ENCODE measurements around the gene ALG11. TPM values are rescaled to one million over a fixed set of nuclear protein-coding genes. Genes with fewer than 3 reads are reported as not detected.
"Not testable (repeated sequence)": the region's sequence is repeated elsewhere in the genome, so short reads cannot be mapped to it uniquely, and the experiment has no call there.

The ALG11 gene
- total RNA-seq, 1 experiment from 2014 or later: 12.2 TPM

DNA sequence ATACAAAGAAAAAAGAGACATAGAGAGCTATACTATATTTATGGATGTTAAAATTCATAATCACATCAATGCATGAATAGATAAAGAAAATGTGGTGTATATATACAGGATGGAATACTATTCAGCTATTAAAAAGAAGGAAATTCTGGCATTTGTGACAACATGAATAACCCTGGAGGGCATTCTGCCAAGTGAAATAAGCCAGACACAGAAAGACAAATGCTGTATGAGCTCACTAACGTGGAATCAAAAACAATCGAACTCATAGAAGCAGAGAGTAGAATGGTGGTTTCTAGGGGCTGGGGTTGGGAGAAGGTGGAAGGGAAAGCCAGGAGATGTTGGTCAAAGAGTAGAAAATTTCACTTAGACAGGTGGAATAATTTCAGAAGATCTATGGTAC lies 36.3 kb downstream of the ALG11 start:
- Histone ChIP-seq H3K27ac (ENCODE audit: low read length) (no peak overlapping the region), H3K4me2 (ENCODE audit: low read depth, low read length, poor library complexity, severe bottlenecking) (no peak overlapping the region), H3K4me1 (ENCODE audit: low read length) (no peaks in the 10 kb centered on the region), H4K20me1 (ENCODE audit: insufficient read depth, low read depth, low read length) (no peaks in the 10 kb centered on the region), H3K36me3 (ENCODE audit: insufficient read depth, low read length) (no peaks in the 10 kb centered on the region), H2AFZ (ENCODE audit: low read length) (no peak overlapping the region), H3K9me3 (ENCODE audit: low read length) (no peaks in the 10 kb centered on the region), H3K79me2 (ENCODE audit: low read length) (no peaks in the 10 kb centered on the region), H3K27me3 (ENCODE audit: low read length) (no peaks in the 10 kb centered on the region), H3K9ac (ENCODE audit: low read length) (no peak overlapping the region), H3K4me3 (ENCODE audit: low read length) (no peak overlapping the region), H3K9me2 (replicated peaks; ENCODE audit: insufficient read depth, low read length) (no peaks in the 10 kb centered on the region)
- no peak for DNase-seq

DNA sequence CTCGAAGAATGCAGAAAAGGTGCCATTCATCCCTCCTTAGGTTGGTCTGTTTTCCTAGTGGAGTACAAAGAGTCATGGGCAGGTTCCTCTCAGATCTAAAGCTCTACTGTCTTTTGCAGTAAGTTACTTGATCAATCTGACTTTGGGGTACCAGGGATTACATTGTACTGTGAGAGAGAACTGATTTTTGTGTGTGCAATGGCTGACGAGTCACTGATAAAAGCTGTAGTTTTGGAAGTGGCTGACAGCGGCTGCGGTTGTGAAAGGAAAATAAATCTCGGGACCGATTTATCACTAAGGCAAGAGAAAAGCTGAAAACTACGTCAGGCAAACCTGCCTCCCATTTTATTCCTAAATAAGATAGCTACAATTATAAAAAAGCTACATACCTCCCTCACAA lies 39.2 kb downstream of the ALG11 start:
- no peaks in the 10 kb centered on the region for H3K9me3 ChIP-seq (ENCODE audit: low read length)

DNA sequence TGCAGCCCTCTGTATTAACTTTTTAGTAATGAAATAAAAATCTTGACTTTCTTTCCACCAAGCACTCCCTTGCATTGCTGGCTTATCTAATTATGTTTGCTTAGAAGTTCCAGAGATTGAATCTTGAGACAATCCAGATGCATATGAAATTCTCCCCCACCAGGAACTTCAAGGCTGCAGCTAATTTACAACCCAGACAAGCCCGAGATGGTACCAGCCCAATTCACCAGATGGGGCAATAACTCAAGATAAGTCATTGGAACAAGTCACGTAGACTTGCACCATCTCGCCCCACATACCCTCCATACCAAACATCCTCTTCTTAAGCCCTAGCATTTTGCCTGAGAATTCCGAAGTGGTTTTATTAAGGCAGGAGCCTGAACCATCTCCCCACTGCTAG lies 41.3 kb downstream of the ALG11 start:
- Histone ChIP-seq H3K4me2 (ENCODE audit: low read depth, low read length, poor library complexity, severe bottlenecking) (no peak overlapping the region), H3K9ac (ENCODE audit: low read length) (no peak overlapping the region), H3K9me2 (replicated peaks; ENCODE audit: insufficient read depth, low read length) (no peaks in the 10 kb centered on the region), H2AFZ (ENCODE audit: low read length) (no peak overlapping the region), H4K20me1 (ENCODE audit: insufficient read depth, low read depth, low read length) (no peaks in the 10 kb centered on the region), H3K4me1 (ENCODE audit: low read length) (no peaks in the 10 kb centered on the region), H3K27me3 (ENCODE audit: low read length) (no peaks in the 10 kb centered on the region), H3K4me3 (ENCODE audit: low read length) (no peak overlapping the region), H3K27ac (ENCODE audit: low read length) (no peak overlapping the region), H3K36me3 (ENCODE audit: insufficient read depth, low read length) (no peaks in the 10 kb centered on the region), H3K79me2 (ENCODE audit: low read length) (no peaks in the 10 kb centered on the region), H3K9me3 (ENCODE audit: low read length) (no peaks in the 10 kb centered on the region)
- no peak for DNase-seq

More for the DNA sequence above, 39.2 kb downstream of the ALG11 start:
- no peak overlapping the region for H3K4me3 ChIP-seq (ENCODE audit: low read length)
- H3K9me2 ChIP-seq (replicated peaks; ENCODE audit: insufficient read depth, low read length): no peaks in the 10 kb centered on the region
- H3K4me1 ChIP-seq (ENCODE audit: low read length): no peaks in the 10 kb centered on the region
- no peak overlapping the region for H3K9ac ChIP-seq (ENCODE audit: low read length)
- H3K79me2 ChIP-seq (ENCODE audit: low read length): no peaks in the 10 kb centered on the region
- no peak overlapping the region for H2AFZ ChIP-seq (ENCODE audit: low read length)
- DNase-seq: no peak
- no peak overlapping the region for H3K27ac ChIP-seq (ENCODE audit: low read length)
- H3K27me3 ChIP-seq (ENCODE audit: low read length): no peaks in the 10 kb centered on the region
- H4K20me1 ChIP-seq (ENCODE audit: insufficient read depth, low read depth, low read length): no peaks in the 10 kb centered on the region
- H3K4me2 ChIP-seq (ENCODE audit: low read depth, low read length, poor library complexity, severe bottlenecking): no peak overlapping the region
- H3K36me3 ChIP-seq (ENCODE audit: insufficient read depth, low read length): no peaks in the 10 kb centered on the region

DNA sequence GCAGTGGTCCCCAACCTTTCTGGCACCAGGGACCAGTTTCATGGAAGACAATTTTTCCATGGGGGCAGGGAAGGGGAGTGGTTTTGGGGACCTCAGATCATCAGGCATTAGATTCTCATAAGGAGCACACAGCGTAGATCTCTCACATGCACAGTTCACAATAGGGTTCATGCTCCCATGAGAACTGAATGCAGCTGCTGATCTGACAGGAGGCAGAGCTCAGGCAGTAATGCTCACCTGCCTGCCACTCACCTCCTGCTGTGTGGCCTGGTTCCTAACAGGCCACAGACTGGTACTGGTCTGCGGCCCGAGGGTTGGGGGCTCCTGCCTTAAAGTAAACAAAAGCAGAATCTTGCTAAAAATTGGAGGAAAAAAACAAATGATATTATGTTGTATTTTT lies 48.9 kb downstream of the ALG11 start:
- not testable (repeated sequence) for H3K27me3 ChIP-seq (ENCODE audit: low read length); H3K4me1 ChIP-seq (ENCODE audit: low read length); H3K9me3 ChIP-seq (ENCODE audit: low read length); H2AFZ ChIP-seq (ENCODE audit: low read length); H3K79me2 ChIP-seq (ENCODE audit: low read length); H3K9ac ChIP-seq (ENCODE audit: low read length); H3K9me2 ChIP-seq (replicated peaks; ENCODE audit: insufficient read depth, low read length); DNase-seq; H3K27ac ChIP-seq (ENCODE audit: low read length); H3K4me3 ChIP-seq (ENCODE audit: low read length); H4K20me1 ChIP-seq (ENCODE audit: insufficient read depth, low read depth, low read length); H3K4me2 ChIP-seq (ENCODE audit: low read depth, low read length, poor library complexity, severe bottlenecking); H3K36me3 ChIP-seq (ENCODE audit: insufficient read depth, low read length)

DNA sequence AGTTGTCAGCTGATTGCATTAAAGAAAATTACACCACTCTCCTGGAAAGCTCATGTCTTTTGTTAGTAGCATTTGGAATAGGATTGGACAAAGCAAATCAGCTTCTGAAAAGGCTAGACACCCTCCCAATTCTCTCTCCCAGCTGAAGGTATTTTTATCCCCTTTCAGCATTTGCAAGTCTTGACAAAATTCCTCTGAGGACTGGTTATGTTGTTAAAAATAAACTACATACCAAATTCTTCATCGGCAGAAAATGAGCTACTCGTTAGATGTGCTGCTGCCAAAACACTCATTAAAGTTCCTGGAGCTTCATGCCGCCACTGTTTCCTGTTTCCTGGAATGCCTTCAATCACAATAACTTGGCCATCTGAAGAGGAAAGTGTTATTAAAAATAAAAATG lies 49.4 kb downstream of the ALG11 start:
- no peaks in the 10 kb centered on the region for H3K4me1 ChIP-seq (ENCODE audit: low read length)
- no peak overlapping the region for H3K4me3 ChIP-seq (ENCODE audit: low read length)
- no peak overlapping the region for H3K9ac ChIP-seq (ENCODE audit: low read length)
- H4K20me1 ChIP-seq (ENCODE audit: insufficient read depth, low read depth, low read length): no peaks in the 10 kb centered on the region
- H3K79me2 ChIP-seq (ENCODE audit: low read length): no peaks in the 10 kb centered on the region
- DNase-seq: no peak
- H3K9me3 ChIP-seq (ENCODE audit: low read length): no peaks in the 10 kb centered on the region
- H3K9me2 ChIP-seq (replicated peaks; ENCODE audit: insufficient read depth, low read length): no peaks in the 10 kb centered on the region
- H3K27me3 ChIP-seq (ENCODE audit: low read length): no peaks in the 10 kb centered on the region
- no peak overlapping the region for H2AFZ ChIP-seq (ENCODE audit: low read length)
- H3K36me3 ChIP-seq (ENCODE audit: insufficient read depth, low read length): no peaks in the 10 kb centered on the region
- no peak overlapping the region for H3K4me2 ChIP-seq (ENCODE audit: low read depth, low read length, poor library complexity, severe bottlenecking)
- H3K27ac ChIP-seq (ENCODE audit: low read length): no peak overlapping the region

DNA sequence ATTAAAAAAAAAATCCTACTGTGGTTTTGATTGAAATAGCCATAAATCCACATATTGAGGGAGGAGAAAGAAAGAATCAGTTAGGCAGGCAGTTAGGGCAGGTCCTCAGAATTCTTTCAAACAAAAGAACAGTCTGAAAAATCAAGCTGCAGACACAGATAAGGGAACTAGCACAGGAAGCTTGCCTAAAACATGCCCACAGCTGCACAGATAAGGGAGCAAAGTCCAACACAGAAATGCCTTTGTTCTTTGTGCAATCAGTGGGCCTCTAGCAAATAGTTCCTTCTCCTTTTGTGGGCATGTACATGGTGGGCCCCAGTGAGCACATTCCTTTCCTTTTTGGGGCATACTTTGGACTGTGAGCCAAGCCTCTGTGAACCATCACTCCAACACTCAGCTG lies 55.0 kb downstream of the ALG11 start:
- Histone ChIP-seq H3K9me2 (replicated peaks; ENCODE audit: insufficient read depth, low read length) (no peaks in the 10 kb centered on the region), H3K9me3 (ENCODE audit: low read length) (peaks cover 10% of the 10 kb centered on the region), H4K20me1 (ENCODE audit: insufficient read depth, low read depth, low read length) (no peaks in the 10 kb centered on the region), H3K9ac (ENCODE audit: low read length) (no peak overlapping the region), H3K36me3 (ENCODE audit: insufficient read depth, low read length) (no peaks in the 10 kb centered on the region), H3K4me3 (ENCODE audit: low read length) (no peak overlapping the region), H3K27ac (ENCODE audit: low read length) (no peak overlapping the region), H2AFZ (ENCODE audit: low read length) (no peak overlapping the region), H3K4me2 (ENCODE audit: low read depth, low read length, poor library complexity, severe bottlenecking) (no peak overlapping the region), H3K27me3 (ENCODE audit: low read length) (no peaks in the 10 kb centered on the region), H3K79me2 (ENCODE audit: low read length) (no peaks in the 10 kb centered on the region), H3K4me1 (ENCODE audit: low read length) (no peaks in the 10 kb centered on the region)
- DNase-seq: no peak

DNA sequence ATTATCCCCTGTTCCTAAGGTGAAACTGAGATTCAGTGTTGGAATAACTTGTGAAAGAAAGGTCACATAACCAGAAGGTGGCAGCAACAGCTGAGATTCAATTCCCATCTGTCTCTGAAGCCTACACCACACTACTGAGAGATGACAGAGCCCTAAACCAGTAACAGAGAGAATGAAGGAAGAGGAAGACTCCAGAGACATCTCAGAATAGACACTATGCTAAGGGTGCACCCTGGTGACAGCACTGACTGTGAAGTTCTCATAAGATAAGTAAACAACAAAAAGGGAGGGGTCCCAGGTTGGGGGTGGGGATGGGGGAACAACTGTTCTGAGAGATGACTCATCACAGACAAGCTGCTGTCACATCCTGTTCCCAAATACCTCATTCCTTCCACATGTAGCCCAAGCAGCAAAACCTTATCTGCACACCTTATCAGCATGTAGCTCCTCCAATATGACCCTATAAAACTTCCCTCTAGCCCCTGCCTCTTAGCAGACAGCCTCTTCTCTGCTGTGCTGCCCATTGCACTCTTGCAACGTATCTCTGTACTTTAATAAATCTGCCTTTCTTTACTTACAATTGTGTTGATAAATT lies 58.8 kb downstream of the ALG11 start:
- no peaks in the 10 kb centered on the region for H3K9me2 ChIP-seq (replicated peaks; ENCODE audit: insufficient read depth, low read length)
- H3K4me2 ChIP-seq (ENCODE audit: low read depth, low read length, poor library complexity, severe bottlenecking): no peak overlapping the region
- H2AFZ ChIP-seq (ENCODE audit: low read length): no peak overlapping the region
- H3K4me3 ChIP-seq (ENCODE audit: low read length): no peak overlapping the region
- H3K9ac ChIP-seq (ENCODE audit: low read length): no peak overlapping the region
- H3K79me2 ChIP-seq (ENCODE audit: low read length): no peaks in the 10 kb centered on the region
- DNase-seq: peak; percentile 60
- peaks cover 10% of the 10 kb centered on the region for H3K9me3 ChIP-seq (ENCODE audit: low read length)
- no peaks in the 10 kb centered on the region for H3K4me1 ChIP-seq (ENCODE audit: low read length)
- H4K20me1 ChIP-seq (ENCODE audit: insufficient read depth, low read depth, low read length): no peaks in the 10 kb centered on the region
- H3K27me3 ChIP-seq (ENCODE audit: low read length): no peaks in the 10 kb centered on the region
- no peak overlapping the region for H3K27ac ChIP-seq (ENCODE audit: low read length)
- H3K36me3 ChIP-seq (ENCODE audit: insufficient read depth, low read length): no peaks in the 10 kb centered on the region
